ENCODE data around the gene KCNA2. TPM values are rescaled to one million over a fixed set of nuclear protein-coding genes. Genes with fewer than 3 reads are reported as not detected.
A peak's percentile ranks its signal among the peaks of the same experiment; 100 is the strongest.

KCNA2 gene
- 1 to 10 TPM in 1 of 2 donors, under 1 TPM in 1; 0.46 to 2.4 TPM for total RNA-seq

- H3K4me3 Mint-ChIP-seq: peak within 1 kb of the TSS; percentile 79 to 86
- peaks cover 25% of the 10 kb centered on the region for H3K4me1 Mint-ChIP-seq (ENCODE audit: low read depth)
- no peaks in the 10 kb centered on the region for H3K9me3 Mint-ChIP-seq
- DNase-seq: peak in 1 of 2 donors; percentile 15
- peaks cover 49% of the 10 kb centered on the region for H3K27me3 Mint-ChIP-seq (ENCODE audit: low read depth)
- no peaks in the 10 kb centered on the region for H3K36me3 Mint-ChIP-seq (ENCODE audit: insufficient read depth in 2 of 2)
- no peak within 1 kb of the TSS for H3K27ac Mint-ChIP-seq
- peak; percentile 29 to 33 for ATAC-seq (replicated peaks in 1 of 2)
These were observed at the start of gene KCNA2 for GRCh38 chr1:110605901-110606656. TSS of gene KCNA2 (minus strand) at chr1:110606358. CDS start at chr1:110604782, 1,576 bp downstream.

GRCh38 chr1:110650609-110651008 lies 44.5 kb upstream of the KCNA2 start:
- Mint-ChIP-seq H3K4me3 (no peak overlapping the region), H3K4me1 (ENCODE audit: low read depth) (peaks cover 16% of the 10 kb centered on the region), H3K36me3 (ENCODE audit: insufficient read depth in 2 of 2) (no peaks in the 10 kb centered on the region), H3K9me3 (no peaks in the 10 kb centered on the region), H3K27me3 (ENCODE audit: low read depth) (no peaks in the 10 kb centered on the region), H3K27ac (no peak overlapping the region)
- DNase-seq (no peak), ATAC-seq (replicated peaks in 1 of 2) (no peak)

GRCh38 chr1:110648417-110648816 lies 42.3 kb upstream of the KCNA2 start:
- Mint-ChIP-seq H3K9me3 (no peaks in the 10 kb centered on the region), H3K4me3 (no peak overlapping the region), H3K36me3 (ENCODE audit: insufficient read depth in 2 of 2) (no peaks in the 10 kb centered on the region), H3K27me3 (ENCODE audit: low read depth) (no peaks in the 10 kb centered on the region), H3K27ac (no peak overlapping the region), H3K4me1 (ENCODE audit: low read depth) (peaks cover 27% of the 10 kb centered on the region)
- ATAC-seq (replicated peaks in 1 of 2): peak in 1 of 2 donors; percentile 14
- DNase-seq: no peak

- Mint-ChIP-seq H3K27me3 (ENCODE audit: low read depth) (no peaks in the 10 kb centered on the region), H3K9me3 (no peaks in the 10 kb centered on the region), H3K4me3 (no peak overlapping the region), H3K27ac (no peak overlapping the region), H3K4me1 (ENCODE audit: low read depth) (peaks cover 36% of the 10 kb centered on the region), H3K36me3 (ENCODE audit: insufficient read depth in 2 of 2) (no peaks in the 10 kb centered on the region)
- DNase-seq (no peak), ATAC-seq (replicated peaks in 1 of 2) (peak; percentile 73 to 78)
These were observed 41.2 kb upstream of the KCNA2 start for GRCh38 chr1:110647254-110647891.

- Mint-ChIP-seq H3K36me3 (ENCODE audit: insufficient read depth in 2 of 2) (peaks cover 0 to 4% of the 10 kb centered on the region in 2 donors), H3K9me3 (no peaks in the 10 kb centered on the region), H3K27me3 (ENCODE audit: low read depth) (no peaks in the 10 kb centered on the region), H3K4me3 (peak overlapping the region in 1 of 2 donors; percentile 43), H3K4me1 (ENCODE audit: low read depth) (peaks cover 43% of the 10 kb centered on the region), H3K27ac (no peak overlapping the region)
- DNase-seq: no peak
- ATAC-seq (replicated peaks in 1 of 2): peak; percentile 47 to 53
These were observed 39.9 kb upstream of the KCNA2 start for GRCh38 chr1:110645821-110646735.

GRCh38 chr1:110645211-110645610 lies 39.1 kb upstream of the KCNA2 start:
- H3K4me3 Mint-ChIP-seq: peak overlapping the region in 1 of 2 donors; percentile 13

GRCh38 chr1:110643879-110644472 lies 37.8 kb upstream of the KCNA2 start:
- Mint-ChIP-seq H3K36me3 (ENCODE audit: insufficient read depth in 2 of 2) (peaks cover 6 to 10% of the 10 kb centered on the region in 2 donors), H3K27ac (peak overlapping the region; percentile 34), H3K9me3 (peaks cover 3 to 9% of the 10 kb centered on the region in 2 donors), H3K4me3 (no peak overlapping the region), H3K27me3 (ENCODE audit: low read depth) (no peaks in the 10 kb centered on the region), H3K4me1 (ENCODE audit: low read depth) (peaks cover 56% of the 10 kb centered on the region)
- DNase-seq: no peak
- no peak for ATAC-seq (replicated peaks in 1 of 2)

More at GRCh38 chr1:110645211-110645610, 39.1 kb upstream of the KCNA2 start:
- peaks cover 2 to 3% of the 10 kb centered on the region in 2 donors for H3K9me3 Mint-ChIP-seq
- no peaks in the 10 kb centered on the region for H3K27me3 Mint-ChIP-seq (ENCODE audit: low read depth)
- peaks cover 3 to 6% of the 10 kb centered on the region in 2 donors for H3K36me3 Mint-ChIP-seq (ENCODE audit: insufficient read depth in 2 of 2)
- no peak for ATAC-seq (replicated peaks in 1 of 2)
- DNase-seq: no peak
- H3K4me1 Mint-ChIP-seq (ENCODE audit: low read depth): peaks cover 43% of the 10 kb centered on the region
- peak overlapping the region; percentile 61 for H3K27ac Mint-ChIP-seq

- peaks cover 3 to 9% of the 10 kb centered on the region in 2 donors for H3K9me3 Mint-ChIP-seq
- peaks cover 69% of the 10 kb centered on the region for H3K4me1 Mint-ChIP-seq (ENCODE audit: low read depth)
- ATAC-seq (replicated peaks in 1 of 2) (no peak), DNase-seq (no peak)
- peaks cover 6 to 10% of the 10 kb centered on the region in 2 donors for H3K36me3 Mint-ChIP-seq (ENCODE audit: insufficient read depth in 2 of 2)
- H3K27ac Mint-ChIP-seq: peak overlapping the region; percentile 34
- H3K27me3 Mint-ChIP-seq (ENCODE audit: low read depth): no peaks in the 10 kb centered on the region
- peak overlapping the region in 1 of 2 donors; percentile 4 for H3K4me3 Mint-ChIP-seq
These were observed 33.7 kb upstream of the KCNA2 start for GRCh38 chr1:110639724-110640386.

- H3K27me3 Mint-ChIP-seq (ENCODE audit: low read depth): no peaks in the 10 kb centered on the region
- no peak overlapping the region for H3K27ac Mint-ChIP-seq
- peaks cover 6 to 10% of the 10 kb centered on the region in 2 donors for H3K36me3 Mint-ChIP-seq (ENCODE audit: insufficient read depth in 2 of 2)
- DNase-seq (no peak), ATAC-seq (replicated peaks in 1 of 2) (no peak)
- H3K4me1 Mint-ChIP-seq (ENCODE audit: low read depth): peaks cover 56% of the 10 kb centered on the region
- H3K4me3 Mint-ChIP-seq: no peak overlapping the region
- peaks cover 3 to 9% of the 10 kb centered on the region in 2 donors for H3K9me3 Mint-ChIP-seq
These were observed 32.4 kb upstream of the KCNA2 start for GRCh38 chr1:110638556-110638955.

GRCh38 chr1:110638058-110638457 lies 31.9 kb upstream of the KCNA2 start:
- Mint-ChIP-seq H3K4me1 (ENCODE audit: low read depth) (peaks cover 53% of the 10 kb centered on the region), H3K4me3 (no peak overlapping the region), H3K9me3 (peaks cover 3 to 9% of the 10 kb centered on the region in 2 donors), H3K36me3 (ENCODE audit: insufficient read depth in 2 of 2) (peaks cover 6 to 10% of the 10 kb centered on the region in 2 donors), H3K27me3 (ENCODE audit: low read depth) (no peaks in the 10 kb centered on the region), H3K27ac (no peak overlapping the region)
- DNase-seq: no peak
- ATAC-seq (replicated peaks in 1 of 2): no peak

- peaks cover 47% of the 10 kb centered on the region for H3K4me1 Mint-ChIP-seq (ENCODE audit: low read depth)
- H3K9me3 Mint-ChIP-seq: peaks cover 3 to 9% of the 10 kb centered on the region in 2 donors
- peaks cover 6 to 10% of the 10 kb centered on the region in 2 donors for H3K36me3 Mint-ChIP-seq (ENCODE audit: insufficient read depth in 2 of 2)
- no peaks in the 10 kb centered on the region for H3K27me3 Mint-ChIP-seq (ENCODE audit: low read depth)
- ATAC-seq (replicated peaks in 1 of 2): peak in 1 of 2 donors; percentile 6
- peak overlapping the region in 1 of 2 donors; percentile 11 for H3K4me3 Mint-ChIP-seq
- no peak for DNase-seq
- no peak overlapping the region for H3K27ac Mint-ChIP-seq
These were observed 31.3 kb upstream of the KCNA2 start for GRCh38 chr1:110637475-110637874.
